ENCODE results near the gene FKBP7.
"Not testable (repeated sequence)": the region's sequence is repeated elsewhere in the genome, so short reads cannot be mapped to it uniquely, and the experiment has no call there.

Gene FKBP7

GRCh38 chr2:178478439-178479274, at the start of gene FKBP7:
FKBP7 (minus strand) TSS chr2:178478600; CDS start chr2:178478499, 101 bp downstream.
- DNase-seq, result peak; percentile 85

- no peak for DNase-seq
Observed at GRCh38 chr2:178527592-178527991, 49.2 kb upstream of the FKBP7 start.

GRCh38 chr2:178526256-178526655, 47.9 kb upstream of the FKBP7 start:
- no peak for DNase-seq

- not testable (repeated sequence) for DNase-seq
Observed at GRCh38 chr2:178525460-178525859, 47.1 kb upstream of the FKBP7 start.

GRCh38 chr2:178525010-178525409, 46.6 kb upstream of the FKBP7 start:
- not testable (repeated sequence) for DNase-seq

- DNase-seq, result no peak
Observed at GRCh38 chr2:178523596-178524134, 45.3 kb upstream of the FKBP7 start.

GRCh38 chr2:178522950-178523595, 44.7 kb upstream of the FKBP7 start:
- DNase-seq, result peak; percentile 84

DNA sequence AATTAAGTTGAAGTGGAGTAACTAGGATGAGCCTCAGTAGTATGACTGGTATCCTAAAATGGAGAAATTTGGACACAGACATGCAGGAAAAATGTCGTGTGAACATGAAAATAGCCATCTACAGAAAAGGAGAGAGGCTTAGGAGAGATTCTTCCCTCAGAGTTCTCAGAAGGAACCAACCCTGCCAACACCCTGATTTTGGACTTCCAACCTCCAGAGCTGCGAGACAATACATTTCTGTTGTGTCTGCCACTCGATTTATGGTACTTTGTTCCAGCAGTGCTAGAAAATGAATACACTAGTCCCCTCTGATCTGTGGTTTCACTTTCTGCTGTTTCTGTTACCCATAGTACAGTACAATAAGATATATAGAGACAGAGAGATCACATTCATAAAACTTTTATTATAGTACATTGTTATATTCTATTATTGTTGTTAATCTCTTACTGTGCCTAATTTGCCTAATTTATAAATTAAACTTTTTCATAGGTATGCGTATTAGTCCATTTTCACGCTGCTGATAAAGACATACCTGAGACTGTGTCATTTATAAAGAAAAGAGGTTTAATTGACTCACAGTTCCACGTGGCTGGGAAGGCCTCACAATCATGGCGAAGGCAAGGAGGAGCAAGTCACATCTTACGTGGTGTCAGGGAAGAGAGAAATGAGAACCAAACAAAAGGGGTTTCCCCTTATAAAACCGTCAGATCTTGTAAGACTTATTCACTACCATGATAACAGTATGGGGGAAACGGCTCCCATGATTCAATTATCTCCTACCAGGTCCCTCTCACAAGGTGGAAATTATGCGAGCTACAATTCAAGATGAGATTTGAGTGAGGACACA, 43.1 kb upstream of the FKBP7 start:
- peak; percentile 52 for DNase-seq

GRCh38 chr2:178517496-178517895, 39.1 kb upstream of the FKBP7 start:
- DNase-seq, result no peak

GRCh38 chr2:178514664-178515063, 36.3 kb upstream of the FKBP7 start:
- DNase-seq, result peak; percentile 55

DNA sequence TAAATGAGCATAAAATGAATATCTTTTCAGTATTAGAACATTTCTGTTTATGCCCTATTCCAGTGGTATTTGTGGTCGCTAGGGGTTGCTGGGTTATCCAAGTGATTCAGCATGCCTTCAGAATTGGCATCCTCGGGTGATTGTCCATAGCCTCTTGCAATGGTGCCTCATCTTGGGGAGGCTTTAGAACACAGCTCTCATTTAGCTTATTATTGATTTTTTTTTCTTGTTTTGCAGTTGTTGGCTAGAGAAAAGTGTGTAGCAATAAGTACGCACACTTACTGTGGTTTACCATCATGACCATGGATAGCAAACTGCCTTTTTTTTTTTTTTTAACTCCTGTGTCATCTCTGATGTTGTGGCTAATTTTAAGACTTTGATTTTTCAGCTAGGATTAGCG, 35.5 kb upstream of the FKBP7 start:
- no peak for DNase-seq

DNA sequence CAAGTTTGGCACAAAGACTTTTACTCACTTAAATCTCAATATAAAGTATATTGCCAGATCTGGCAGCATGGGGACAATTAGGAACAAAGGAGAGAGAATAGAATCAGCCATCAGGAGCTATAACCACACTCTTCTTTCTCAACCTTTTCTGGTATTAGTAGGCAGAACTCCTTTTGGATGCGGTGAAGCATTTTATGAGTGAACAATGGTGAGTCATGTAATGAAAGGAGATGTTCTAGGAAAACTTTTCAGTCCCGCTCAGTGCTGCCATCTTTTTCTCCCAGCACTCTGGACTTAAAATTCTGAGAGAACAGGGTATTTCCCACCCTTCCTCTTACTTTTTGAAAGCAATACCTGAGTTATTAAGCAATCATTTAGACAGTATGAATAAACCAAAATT, 34.1 kb upstream of the FKBP7 start:
- DNase-seq, result no peak

DNA sequence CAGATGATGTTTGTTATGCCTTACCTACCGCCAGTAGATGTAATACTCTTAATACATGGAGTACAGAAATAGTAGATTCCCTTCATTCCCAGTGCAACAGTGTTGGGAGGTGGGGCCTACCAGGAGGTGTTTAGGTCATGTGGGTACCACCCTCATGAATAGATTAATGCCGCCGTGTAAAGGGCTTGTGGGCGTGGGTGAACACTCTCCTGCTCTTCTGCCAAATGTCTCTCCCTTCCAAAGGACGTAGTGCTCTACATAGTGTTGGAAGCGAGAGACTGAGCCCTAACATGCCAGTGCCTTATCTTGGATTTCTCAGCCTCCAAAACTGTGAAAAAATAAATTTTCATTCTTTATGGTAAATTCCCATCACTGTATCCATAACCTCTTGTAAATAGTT, 32.0 kb upstream of the FKBP7 start:
- DNase-seq, result no peak

GRCh38 chr2:178508646-178509045, 30.2 kb upstream of the FKBP7 start:
- no peak for DNase-seq

DNA sequence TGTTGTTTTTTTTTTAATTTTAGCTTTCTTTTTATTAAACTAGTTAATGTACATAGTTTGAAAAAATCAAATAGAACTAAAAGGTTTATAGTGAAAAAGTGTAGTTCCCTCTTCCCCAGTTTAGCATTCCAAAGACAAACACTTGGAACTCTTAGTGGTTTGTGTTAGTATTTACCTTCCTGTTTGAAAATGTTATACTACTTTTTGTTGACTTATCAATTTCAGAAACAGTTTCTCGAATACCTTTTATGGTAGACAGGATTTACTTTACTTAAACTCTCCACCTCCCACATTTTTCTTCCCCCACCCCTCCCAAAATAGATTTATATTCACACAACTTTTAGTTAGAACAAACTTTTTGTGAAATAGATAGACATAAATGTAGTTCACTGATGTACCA, 28.5 kb upstream of the FKBP7 start:
- DNase-seq, result no peak

DNA sequence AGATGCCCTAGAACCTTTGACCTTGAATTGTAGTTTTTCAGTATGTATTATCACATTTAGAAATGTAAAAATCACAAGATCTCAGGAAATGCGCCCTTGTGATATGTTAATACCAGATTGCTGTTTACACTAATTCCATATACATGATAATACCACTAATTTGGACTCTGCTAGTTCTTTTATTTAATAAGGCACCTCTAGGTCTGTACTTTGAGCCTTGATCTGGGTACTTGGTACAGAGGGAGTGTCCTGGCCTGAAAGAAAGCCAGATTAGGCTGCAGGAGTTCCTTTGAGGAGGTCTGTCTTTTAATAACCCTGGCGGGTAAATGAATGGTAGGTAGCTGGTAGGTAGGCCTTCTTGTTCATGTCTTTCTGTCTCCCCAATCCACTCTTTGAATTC, 28.1 kb upstream of the FKBP7 start:
- DNase-seq, result no peak

GRCh38 chr2:178506101-178506500, 27.7 kb upstream of the FKBP7 start:
- no peak for DNase-seq

GRCh38 chr2:178502751-178503150, 24.4 kb upstream of the FKBP7 start:
- no peak for DNase-seq

DNA sequence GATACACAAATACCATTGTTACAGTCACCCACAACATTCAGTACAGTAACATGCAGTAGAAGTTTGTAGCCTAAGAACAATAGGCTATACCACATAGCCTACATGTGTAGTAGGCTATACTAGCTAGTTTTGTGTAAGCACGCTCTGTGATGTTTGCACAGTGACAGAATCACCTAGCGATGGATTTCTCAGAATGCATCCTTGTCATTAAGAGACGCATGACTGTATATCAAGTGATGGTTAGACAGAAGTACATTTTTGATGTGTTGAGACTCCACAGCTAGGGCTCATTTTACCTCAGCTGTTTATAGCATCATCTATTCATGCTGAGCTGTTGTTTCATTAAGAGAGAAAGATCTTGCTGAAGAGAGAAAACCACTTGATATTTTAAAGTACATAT, 21.2 kb upstream of the FKBP7 start:
- DNase-seq, result no peak

DNA sequence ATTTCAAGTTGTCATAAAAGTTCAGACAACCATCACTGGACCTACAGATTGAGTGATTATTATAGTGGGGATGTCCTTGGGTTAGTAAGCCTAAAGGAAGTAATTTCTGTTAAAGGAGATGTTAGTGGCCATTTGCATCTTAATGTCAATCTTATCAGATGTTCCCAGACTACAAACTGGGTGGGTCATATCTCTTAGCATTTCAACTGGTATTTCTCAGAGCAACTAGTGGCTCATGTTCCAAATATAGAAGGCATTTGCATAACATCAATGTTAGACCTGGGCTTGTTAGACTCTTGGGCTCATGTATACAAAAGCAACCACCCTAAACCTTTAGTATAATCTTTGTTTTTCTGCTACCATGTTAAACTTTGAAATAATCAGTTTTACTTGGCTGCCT, 19.7 kb upstream of the FKBP7 start:
- no peak for DNase-seq

- no peak for DNase-seq
Observed at GRCh38 chr2:178496049-178496448, 17.6 kb upstream of the FKBP7 start.

DNA sequence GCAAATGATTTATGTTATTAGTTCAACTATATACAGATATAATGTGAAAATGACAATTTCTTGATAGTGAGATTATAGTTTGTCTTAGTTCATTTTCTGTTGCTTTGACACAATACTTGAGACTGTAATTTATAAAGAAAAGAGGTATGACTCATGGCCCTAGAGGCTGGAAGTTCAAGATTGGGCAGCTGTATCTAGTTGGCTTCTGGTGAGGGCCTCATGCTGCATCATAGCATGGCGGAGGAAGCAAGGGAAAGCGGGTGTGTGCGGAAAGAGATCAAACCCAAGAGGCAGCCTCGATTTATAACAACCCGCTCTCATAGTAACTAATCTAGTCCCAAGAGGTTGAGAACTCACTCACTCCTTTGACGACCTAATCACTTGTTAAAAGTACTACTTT, 13.2 kb upstream of the FKBP7 start:
- no peak for DNase-seq

DNA sequence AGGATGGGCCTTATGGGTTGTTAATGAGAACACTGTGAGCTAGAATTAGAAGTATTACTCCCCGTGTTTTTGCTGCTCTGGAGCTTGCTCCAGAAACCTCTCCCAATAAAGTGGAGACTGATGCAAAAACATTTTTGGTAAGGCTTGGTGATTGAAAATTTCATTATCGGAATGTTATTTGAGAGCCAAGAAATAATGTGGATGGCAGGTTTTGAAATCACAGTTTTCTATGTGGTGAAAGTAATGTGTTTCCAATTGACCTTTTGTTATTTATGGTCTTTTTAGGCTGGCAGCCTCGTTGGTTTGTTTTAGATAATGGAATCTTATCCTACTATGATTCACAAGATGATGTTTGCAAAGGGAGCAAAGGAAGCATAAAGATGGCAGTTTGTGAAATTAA, 7.0 kb upstream of the FKBP7 start:
- no peak for DNase-seq
